Ureter (tissue), 1 donor: ENCODE results near the gene ZNF19. TPM values are rescaled to one million over a fixed set of nuclear protein-coding genes. Genes with fewer than 3 reads are reported as not detected.

Experiments used
- DNase-seq: peaks from one replicate; pipeline ENCODE4 v3.0.0-alpha.2; 2020; ENCODE audit warnings: low spot score
- total RNA-seq: library from RNA; stranded (reverse); gene quantifications from one replicate; pipeline ENCODE4 v1.2.4, GENCODE V29; 2023
- donor health status: DM: yes; HTN: yes; CAD: no.

ZNF19 gene
- total RNA-seq, 1 donor from 2014 or later = 19.0 TPM

DNA sequence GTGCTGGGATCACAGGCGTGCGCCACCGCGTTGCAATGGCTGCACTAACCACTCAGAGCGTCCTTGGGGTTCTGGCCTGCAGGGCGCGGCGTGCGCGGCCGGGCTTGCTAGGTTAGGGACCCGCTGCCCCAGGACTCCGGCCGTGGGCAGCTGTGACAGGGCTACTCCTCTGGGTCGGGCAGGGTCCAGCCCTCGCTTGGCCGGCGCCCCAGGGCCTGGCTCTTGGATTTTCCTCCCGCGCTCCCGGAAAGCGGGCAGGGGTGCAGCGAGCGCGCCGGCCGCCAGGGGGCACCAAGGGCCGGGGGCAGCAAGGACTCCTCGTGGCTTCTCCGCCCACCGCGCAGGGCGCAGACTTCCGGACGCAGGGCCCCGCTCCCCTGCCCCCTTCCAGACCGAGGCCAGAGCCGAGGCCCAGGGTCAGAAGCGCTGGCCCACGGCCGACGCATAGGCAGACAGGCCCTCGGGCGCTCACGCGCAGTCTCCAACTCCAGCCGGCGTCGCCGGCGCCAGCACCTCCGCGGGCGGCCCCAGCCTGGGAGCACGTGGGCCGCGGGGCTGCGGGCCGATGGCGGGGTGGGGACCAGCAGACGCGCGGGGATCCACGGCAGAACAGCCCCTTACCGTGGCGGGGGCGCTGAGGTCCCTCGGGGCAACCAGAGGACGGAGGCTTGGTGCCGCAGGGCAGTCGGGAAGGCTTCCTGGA lies 47.6 kb downstream of the ZNF19 start:
- DNase-seq = no peak

DNA sequence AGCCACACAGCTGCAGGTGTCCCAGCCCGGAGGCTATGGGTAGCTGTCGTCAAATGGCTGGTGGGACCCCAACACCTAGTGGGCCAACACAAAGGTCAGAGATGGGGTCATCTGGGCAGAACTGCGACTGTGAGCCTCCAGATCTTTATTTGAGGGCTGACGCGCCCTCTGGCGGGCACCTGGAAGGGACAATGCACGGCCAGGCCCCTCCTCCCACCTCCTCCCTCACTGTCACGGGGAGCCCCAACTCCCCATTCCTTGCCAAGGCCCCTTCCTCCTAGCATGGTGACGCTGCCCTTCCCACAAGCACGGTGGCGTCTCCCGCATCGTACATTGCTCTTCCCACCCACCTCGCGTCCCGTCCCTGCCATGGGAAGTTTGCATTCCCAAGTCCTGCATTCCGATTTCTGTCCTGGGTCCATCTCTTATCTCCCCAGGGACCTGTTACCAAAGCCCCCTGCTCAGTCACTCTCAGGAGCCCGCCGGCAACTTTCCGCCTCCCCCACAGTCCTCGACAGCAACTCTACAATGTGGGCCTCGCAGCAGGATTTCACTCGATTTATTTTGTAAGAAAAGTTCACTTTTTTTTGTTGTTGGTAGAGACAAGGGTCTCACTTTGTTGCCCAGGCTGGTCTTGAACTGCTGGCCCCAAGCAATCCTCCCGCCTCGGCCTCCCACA lies 48.3 kb downstream of the ZNF19 start:
- DNase-seq = no peak

DNA sequence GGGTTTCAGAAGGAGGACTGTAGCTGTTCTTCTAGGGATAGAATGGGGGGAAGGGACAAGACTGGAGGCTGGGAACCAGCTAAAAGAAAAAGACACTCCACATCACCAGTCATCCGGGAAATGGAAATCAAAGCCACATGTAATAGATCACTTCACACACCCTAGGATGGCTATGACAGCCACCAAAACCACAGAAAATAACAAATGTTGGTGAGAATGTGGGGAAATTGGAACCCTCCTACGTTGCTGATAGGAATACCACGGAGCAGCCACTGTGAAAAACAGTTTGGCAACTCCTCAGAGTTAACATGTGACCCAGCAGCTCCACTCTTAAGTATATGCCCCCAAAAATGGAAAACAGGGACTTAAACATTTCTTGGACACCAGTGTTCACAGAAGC lies 49.6 kb downstream of the ZNF19 start:
- DNase-seq = no peak

DNA sequence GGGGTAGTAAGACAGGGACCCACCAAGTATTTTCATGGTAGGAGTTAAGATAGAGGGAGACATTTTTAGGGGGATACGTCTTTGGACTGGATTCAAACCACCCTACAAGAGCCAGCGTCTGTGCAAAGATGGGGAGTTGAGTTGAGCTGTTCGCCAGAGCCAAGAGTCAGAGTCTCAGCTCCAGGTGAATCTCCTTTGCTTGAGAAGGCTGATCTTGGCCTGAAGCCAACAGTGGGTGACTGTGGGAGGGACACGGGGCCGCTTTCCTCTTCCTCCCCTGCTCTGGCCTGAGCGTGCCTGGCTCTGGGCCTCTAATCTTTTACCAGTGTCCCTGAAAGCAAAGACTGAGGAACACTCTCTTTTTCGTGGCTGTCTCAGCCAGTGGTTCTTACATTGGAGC lies 52.7 kb downstream of the ZNF19 start:
- no peak for DNase-seq

DNA sequence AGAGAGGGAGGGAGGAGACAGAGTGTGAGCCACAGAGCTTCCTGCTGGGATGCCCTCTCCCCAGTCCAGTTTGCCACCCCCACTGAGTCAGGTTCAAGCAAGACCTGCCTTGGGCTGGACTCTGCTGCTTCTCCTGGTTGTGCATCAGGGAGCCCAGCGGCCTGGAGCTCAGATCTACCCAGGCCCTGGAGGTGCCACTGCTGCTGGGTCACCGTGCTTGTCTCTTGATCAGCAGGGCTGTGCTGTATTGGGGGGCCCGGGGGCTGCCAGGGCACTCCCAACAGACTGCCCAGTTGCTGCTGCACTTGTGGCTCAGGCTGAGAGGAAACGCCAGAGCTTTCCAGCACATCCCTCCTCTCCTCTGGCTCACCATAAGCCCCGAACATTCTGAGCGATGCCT lies 56.2 kb downstream of the ZNF19 start:
- DNase-seq = no peak

DNA sequence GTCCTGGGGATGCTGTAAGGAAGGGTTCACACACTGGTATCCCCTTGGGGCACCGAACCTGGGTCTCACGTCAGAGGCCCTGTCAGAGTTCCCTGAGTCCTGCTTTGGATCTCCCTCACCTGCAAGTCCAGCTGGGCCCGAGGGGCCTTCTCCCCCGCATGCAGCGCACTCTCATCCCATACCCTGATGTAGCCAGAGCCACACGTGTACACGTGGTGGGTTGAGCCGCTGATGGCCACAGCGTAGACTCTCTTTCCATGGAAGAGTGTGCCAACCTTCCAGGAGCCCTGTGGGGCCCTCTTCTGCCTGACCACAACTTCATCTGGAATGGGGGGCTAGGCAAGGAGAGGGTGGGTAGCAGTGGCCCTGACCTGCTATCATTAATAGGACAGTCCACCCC lies 57.1 kb downstream of the ZNF19 start:
- DNase-seq = no peak

DNA sequence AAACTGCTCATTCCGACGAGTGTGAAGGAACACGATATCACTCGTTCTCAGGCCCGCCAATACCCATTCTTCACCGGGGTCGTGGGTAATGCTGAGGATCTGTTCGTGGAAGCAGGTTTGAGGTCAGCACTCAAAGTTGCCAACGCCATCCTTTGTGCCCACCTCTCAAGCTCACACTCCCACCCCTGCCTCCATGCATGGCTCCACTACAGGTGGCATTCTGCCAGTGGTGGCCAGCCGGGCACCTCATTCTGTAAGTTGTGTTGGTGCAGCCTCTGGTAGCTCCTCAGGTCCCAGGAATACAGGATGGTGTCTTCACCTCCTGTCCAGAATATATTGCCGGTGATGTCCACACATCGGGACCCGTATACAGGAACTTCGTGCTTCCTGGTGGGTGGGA lies 57.9 kb downstream of the ZNF19 start:
- DNase-seq = no peak

DNA sequence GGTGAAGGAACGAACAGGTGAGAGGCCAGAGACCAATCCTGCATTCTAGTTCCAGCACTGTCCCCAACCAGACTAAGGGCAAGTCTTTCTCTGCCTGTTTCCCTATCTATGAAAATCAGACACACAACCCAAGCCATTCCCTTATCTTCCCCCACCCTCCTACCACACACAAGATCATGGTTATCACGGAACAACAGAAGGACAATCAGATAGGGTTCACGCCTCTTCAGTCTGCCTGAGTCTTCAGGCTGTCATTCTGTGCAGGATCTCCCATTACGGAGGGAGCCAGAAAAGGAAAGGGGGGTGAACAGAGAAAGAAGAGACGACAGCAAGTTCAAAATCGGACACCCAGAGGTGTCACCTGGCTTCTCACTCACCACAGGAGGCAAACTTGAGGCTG lies 58.4 kb downstream of the ZNF19 start:
- DNase-seq = no peak

DNA sequence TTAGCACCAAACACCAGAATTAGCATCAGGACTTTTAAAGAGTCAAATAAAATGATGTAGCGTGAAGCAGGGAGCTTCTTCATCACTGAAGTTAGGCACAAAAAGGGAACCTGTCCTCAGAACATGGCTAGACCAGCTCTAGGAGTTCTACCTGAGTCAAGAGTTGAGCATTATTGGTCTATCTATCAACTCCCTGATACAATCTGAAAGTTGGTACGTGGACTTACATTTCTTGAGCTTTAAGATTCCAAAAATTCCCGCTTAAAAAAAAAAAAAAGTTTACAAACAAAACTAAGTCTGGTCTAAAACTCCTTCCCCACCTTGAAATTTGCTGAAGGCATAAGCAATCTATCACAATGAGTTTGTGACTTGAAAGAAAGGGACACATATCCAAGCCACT lies 59.5 kb downstream of the ZNF19 start:
- no peak for DNase-seq

DNA sequence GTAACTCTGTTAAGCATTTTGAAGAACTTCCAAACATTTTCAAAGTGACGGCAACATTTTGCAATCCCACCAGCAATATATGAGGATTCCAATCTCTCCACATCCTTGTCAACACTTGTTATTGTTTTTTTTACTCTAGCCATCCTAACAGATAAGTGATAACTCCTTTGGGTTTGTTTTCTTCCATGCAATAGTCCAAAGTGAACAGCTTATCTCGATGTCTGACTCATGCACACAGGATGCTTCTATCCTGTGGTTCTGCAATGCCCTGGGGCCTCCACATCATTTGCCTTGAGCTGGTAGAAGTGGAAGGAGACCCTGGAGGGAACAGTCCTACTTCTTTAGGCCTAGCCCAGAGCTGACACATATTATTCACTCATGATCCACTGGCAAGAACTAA lies 60.2 kb downstream of the ZNF19 start:
- no peak for DNase-seq

DNA sequence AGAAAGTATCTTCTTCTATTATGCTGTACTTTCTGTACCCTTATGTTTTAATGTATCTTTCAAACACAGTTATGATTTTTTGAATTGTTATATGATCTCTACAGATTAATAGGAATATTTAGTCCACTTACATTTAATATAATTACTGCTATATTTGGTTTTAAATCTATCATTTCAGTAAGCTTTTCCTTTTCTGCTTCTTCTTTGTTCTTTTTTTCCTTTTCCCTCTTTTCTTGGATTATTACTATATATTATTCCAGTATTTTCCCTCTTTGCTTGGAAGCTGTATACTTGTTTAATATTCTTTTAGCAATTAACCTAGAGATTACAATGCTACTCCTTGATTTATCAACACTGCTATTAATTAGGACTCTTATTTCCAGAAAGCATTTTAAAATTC lies 60.7 kb downstream of the ZNF19 start:
- DNase-seq = no peak

DNA sequence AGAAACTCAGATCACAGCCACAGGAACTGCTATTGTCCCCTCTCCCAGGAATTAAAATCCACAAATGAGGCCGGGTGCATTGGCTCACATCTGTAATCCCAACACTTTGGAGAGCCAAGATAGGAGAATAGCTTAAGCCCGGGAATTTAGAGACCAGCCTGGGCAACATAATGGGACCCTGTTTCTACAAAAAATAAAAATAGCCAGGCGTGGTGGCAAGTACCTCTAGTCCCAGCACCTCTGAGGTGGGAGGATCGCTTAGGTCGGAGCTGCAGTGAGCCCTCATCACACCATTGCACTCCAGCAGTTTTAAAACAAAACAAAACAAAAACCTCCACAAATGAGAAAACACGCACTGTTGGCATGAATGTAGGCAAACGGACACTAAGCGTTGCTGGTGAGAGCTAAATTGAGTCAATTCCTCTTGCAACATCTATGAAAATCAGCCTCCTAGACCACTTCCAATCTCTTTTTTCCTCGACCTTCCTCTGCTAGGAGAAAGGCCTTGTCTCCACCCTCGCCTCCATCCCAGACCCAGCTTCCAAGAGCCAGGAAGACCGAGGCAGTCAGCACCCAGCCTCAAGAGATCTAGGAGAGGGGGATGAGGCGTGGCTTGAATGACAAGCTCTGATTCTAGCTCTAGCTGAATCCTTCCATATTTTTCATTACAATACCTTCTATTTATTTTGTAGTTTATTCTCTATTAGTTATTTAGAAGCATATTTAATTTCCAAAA lies 62.1 kb downstream of the ZNF19 start:
- no peak for DNase-seq

DNA sequence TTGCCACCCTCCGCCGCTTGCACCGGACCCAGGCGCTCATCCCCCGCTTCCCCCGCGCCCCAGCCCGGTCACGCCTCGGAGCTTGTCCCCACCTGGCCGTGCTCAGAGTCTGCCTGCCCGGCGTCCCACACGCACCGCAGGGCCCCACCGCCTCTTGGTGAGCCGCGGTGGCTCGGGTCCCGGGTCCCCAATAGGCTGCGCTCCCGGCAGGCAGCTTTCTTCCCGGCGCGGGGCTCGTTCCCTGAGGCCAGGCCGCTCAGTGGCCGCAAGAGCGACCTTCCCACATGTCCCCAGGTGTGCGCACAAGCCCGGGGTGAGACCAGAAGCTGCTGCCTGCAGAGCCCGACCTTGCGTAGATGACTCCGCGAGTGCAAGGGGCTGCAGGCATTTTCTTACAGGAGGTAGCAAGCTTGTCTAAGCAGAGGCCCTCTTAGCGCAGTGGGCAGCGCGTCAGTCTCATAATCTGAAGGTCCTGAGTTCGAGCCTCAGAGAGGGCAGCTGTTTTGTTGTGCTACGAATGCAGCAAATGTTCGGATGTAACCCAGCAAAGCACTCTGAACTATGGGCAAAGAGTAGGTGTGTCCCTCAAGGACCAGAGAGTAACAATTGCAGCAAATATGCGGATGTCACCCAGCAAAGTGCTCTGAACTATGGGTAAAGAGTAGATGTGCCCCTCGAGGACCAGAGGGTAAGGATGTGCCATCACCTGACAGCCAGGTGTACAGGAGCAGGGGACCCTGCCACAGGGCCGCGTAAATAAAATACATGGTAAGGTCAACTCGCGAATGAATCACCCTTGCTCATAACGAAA lies 62.9 kb downstream of the ZNF19 start:
- DNase-seq = no peak

DNA sequence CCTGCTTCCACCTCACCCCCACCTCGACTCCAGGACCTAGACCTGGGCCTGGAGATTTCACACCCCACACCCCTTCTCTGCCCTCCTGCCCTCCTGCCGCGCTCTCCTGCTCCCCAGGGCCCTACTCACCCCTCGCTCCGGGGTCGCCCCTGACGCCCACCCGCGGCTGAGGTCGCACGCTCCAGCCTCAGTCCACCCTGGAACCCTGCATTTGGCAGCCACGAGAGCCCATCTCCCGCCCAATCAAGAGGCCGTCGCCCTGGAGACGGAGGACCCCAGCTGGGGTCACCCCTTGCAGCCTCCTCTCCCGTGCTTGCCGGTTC lies 63.4 kb downstream of the ZNF19 start:
- no peak for DNase-seq

DNA sequence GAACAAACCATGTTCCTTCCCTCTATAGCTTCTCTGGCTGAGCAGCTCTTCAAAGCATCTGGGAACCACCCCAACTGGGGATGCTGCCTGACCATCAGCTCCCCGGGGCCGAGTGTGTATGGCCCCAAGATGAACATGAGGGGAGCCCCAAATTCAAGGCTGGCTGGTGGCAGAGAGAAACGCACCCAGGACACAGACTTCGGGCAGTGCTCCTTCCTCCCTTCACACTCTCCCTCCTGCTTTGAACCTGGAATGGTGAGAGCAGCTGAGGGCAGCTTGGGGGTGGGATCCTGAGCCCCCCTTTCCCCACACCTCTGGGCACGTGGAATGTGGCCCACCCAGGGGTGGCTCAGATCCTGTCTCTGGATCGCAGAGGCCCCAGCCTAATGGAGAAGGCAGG lies 64.5 kb downstream of the ZNF19 start:
- DNase-seq = no peak

DNA sequence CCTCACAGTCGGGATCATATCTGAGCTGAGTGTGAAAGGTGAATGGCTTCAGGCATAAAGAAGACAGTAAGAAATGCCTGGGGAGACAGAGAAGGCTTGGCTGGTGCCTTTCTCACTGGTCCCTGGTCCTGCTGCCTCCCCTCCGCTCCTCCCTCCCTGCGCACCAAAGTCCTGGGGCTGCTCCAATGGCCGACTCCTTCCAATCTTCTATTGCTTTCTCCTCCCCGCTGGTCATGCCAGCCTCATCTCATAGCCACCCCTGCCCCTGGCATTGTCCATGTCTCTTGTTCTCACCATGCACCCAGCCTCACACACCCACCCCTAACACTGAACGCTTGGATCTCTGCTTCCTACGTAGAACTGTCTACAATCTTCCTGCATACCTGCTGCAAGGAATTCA lies 65.3 kb downstream of the ZNF19 start:
- DNase-seq = no peak

Other genes with a start within 250 kb of the ZNF19 start
- gene CMTR2, start 199.9 kb downstream of the ZNF19 start, total RNA-seq = 27.7 TPM
- gene CALB2, start 130.6 kb downstream of the ZNF19 start, total RNA-seq = 0.89 TPM
- not detected for gene TLE7, start 47.3 kb downstream of the ZNF19 start, total RNA-seq
- gene ZNF23, start 27.1 kb downstream of the ZNF19 start, total RNA-seq = 11.6 TPM
- 0.16 TPM for gene CHST4, start 37.1 kb upstream of the ZNF19 start, total RNA-seq
- 0.26 TPM for gene TAT, start 87.8 kb upstream of the ZNF19 start, total RNA-seq
- 12.5 TPM for gene MARVELD3, start 136.9 kb upstream of the ZNF19 start, total RNA-seq
- 8.2 TPM for gene PHLPP2, start 235.4 kb upstream of the ZNF19 start, total RNA-seq